Mesenchymal stem cell (in vitro differentiated cells and primary cell): ENCODE results near the gene SOX30.

Source experiments
- DNase-seq: peaks from one replicate; pipeline ENCODE4 v3.0.0-alpha.2; 2013
- H2AFZ ChIP-seq: one replicate; pipeline ENCODE4 v1.6.1; 2013; ENCODE audit warnings: low read depth, mild to moderate bottlenecking, control low read depth, inconsistent platforms, low read length, moderate library complexity
- H2AK5ac ChIP-seq: 2 replicates; pipeline ENCODE4 v1.6.1; 2013; ENCODE audit warnings: low read length, moderate library complexity, mild to moderate bottlenecking, inconsistent platforms; ENCODE audit not compliant: severe bottlenecking
- H2BK120ac ChIP-seq: one replicate; pipeline ENCODE4 v1.6.1; 2013; ENCODE audit warnings: low read depth, mild to moderate bottlenecking, inconsistent platforms, low read length, moderate library complexity
- H2BK12ac ChIP-seq, 2 experiments: one replicate each; pipeline ENCODE4 v1.6.1; 2013; ENCODE audit warnings: inconsistent platforms in 2 of 2, low read length in 2 of 2, mild to moderate bottlenecking in 2 of 2, moderate library complexity in 2 of 2, control low read depth in 1 of 2
- H2BK15ac ChIP-seq: one replicate; pipeline ENCODE4 v1.6.1; 2013; ENCODE audit warnings: mild to moderate bottlenecking, low read depth, inconsistent platforms; ENCODE audit not compliant: poor library complexity, severe bottlenecking
- H2BK5ac ChIP-seq: 2 replicates; pipeline ENCODE4 v1.6.1; 2013; ENCODE audit warnings: low read depth, mild to moderate bottlenecking, low read length, control low read depth, inconsistent platforms; ENCODE audit not compliant: poor library complexity, severe bottlenecking
- H3K14ac ChIP-seq, 2 experiments: one replicate each; pipeline ENCODE4 v1.6.1; 2013; ENCODE audit warnings: inconsistent platforms in 2 of 2, low read length in 2 of 2, control low read depth in 1 of 2, mild to moderate bottlenecking in 1 of 2, moderate library complexity in 1 of 2
- H3K18ac ChIP-seq, 2 experiments: one replicate each; pipeline ENCODE4 v1.6.1; 2013; ENCODE audit warnings: inconsistent platforms in 2 of 2, low read length in 2 of 2, control low read depth in 1 of 2, low read depth in 1 of 2, mild to moderate bottlenecking in 1 of 2
- H3K23ac ChIP-seq, 2 experiments: one replicate each; pipeline ENCODE4 v1.6.1; 2013; ENCODE audit warnings: inconsistent platforms in 2 of 2, low read length in 2 of 2, mild to moderate bottlenecking in 2 of 2, moderate library complexity in 2 of 2, control low read depth in 1 of 2
- H3K27ac ChIP-seq: 2 replicates; pipeline ENCODE4 v1.5.1; 2013; ENCODE audit warnings: mild to moderate bottlenecking, moderate library complexity, low read length, control low read depth, inconsistent platforms; ENCODE audit not compliant: poor library complexity, severe bottlenecking
- H3K27me3 ChIP-seq, 2 experiments: 2 replicates each; pipeline versions ENCODE4 v1.6.1 to v1.7.0; 2013; ENCODE audit warnings: low read length in 2 of 2, mild to moderate bottlenecking in 2 of 2, moderate library complexity in 2 of 2, control low read depth in 1 of 2, inconsistent platforms in 1 of 2; ENCODE audit not compliant: control insufficient read depth in 1 of 2, insufficient read depth in 1 of 2
- H3K36me3 ChIP-seq, 2 experiments: 2 replicates each; pipeline versions ENCODE4 v1.6.1 to v1.7.0; 2013; ENCODE audit warnings: low read length in 2 of 2, control low read depth in 1 of 2, inconsistent platforms in 1 of 2, low read depth in 1 of 2, mild to moderate bottlenecking in 1 of 2; ENCODE audit not compliant: insufficient read depth in 2 of 2, control insufficient read depth in 1 of 2
- H3K4ac ChIP-seq, 2 experiments: one replicate each; pipeline ENCODE4 v1.6.1; 2013; ENCODE audit warnings: inconsistent platforms in 2 of 2, low read length in 2 of 2, mild to moderate bottlenecking in 2 of 2, moderate library complexity in 2 of 2, control low read depth in 1 of 2, low read depth in 1 of 2
- H3K4me1 ChIP-seq: 2 replicates; pipeline ENCODE4 v1.6.1; 2013; ENCODE audit warnings: low read depth, low read length, control low read depth; ENCODE audit not compliant: control insufficient read depth, insufficient read depth
- H3K4me2 ChIP-seq: 2 replicates; pipeline ENCODE4 v1.6.1; 2013; ENCODE audit warnings: low read length, mild to moderate bottlenecking, inconsistent platforms; ENCODE audit not compliant: poor library complexity, severe bottlenecking
- H3K4me3 ChIP-seq, 2 experiments: 2 replicates each; pipeline versions ENCODE4 v1.5.1 to v1.7.0; 2013; ENCODE audit warnings: low read length in 2 of 2, mild to moderate bottlenecking in 2 of 2, control low read depth in 1 of 2, low read depth in 1 of 2; ENCODE audit not compliant: insufficient read depth in 1 of 2
- H3K79me1 ChIP-seq: replicated peaks from 2 replicates; pipeline ENCODE4 v1.6.1; 2013; ENCODE audit warnings: mild to moderate bottlenecking, control low read depth, low read length, inconsistent platforms; ENCODE audit not compliant: poor library complexity, severe bottlenecking
- H3K9ac ChIP-seq: 2 replicates; pipeline ENCODE4 v1.7.0; 2013; ENCODE audit warnings: mild to moderate bottlenecking, low read length, moderate library complexity
- H3K9me3 ChIP-seq: 2 replicates; pipeline ENCODE4 v1.7.0; 2013; ENCODE audit warnings: mild to moderate bottlenecking, low read length; ENCODE audit not compliant: control insufficient read depth
- H4K8ac ChIP-seq: one replicate; pipeline ENCODE4 v1.6.1; 2013; ENCODE audit warnings: inconsistent platforms, mild to moderate bottlenecking, low read length, moderate library complexity
- H4K91ac ChIP-seq: one replicate; pipeline ENCODE4 v1.6.1; 2013; ENCODE audit warnings: mild to moderate bottlenecking, low read length, inconsistent platforms
- WGBS: methylation state at CpG from one replicate; pipeline ENCODE4 v1.1.7; 2013; ENCODE audit warnings: mixed read lengths; 5-methylcytosine and 5-hydroxymethylcytosine counted together

SOX30 gene

DNA sequence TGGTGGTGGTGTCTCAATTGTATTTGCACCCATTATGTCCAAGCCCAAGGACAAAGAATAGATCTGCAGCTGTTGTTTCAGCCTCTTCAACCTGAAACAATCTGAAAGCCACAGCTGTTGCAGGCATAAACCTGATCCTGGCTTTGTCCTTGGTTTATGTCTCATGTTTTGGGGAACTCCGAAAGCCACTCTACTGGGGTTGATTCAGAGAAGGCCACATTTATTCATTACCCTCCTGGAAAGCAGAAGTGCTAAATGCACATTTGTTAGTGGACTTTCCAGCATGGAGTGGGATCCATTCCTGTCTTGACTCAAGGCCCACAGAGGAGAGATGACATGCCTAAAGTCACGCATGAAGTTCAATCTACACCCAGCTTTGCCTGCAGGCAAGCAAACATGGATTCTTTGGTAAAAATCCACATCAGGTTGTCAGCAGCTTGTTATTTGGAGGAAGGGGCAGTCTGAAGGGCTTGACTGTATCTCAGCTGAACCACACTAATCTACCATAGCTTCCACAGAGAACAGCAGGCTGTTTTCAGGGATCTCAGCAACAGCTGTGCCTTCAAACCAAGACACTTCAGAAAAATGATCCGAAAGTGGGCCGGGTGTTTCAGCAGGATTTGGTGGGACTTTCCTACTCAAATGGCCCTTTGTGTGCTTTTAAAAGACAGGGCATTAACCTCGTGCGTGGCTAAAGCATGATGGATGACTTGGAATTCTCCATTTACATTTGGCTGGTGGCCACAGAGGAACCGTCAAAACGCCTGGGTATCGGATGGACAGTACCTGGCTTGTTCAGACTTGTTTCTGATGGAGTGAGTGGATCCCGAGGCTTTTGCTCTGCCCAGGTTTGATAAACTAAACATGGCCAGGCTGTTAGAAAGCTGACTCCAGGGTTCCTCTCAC, 40.4 kb downstream of the SOX30 start:
- Histone ChIP-seq H2BK5ac (no peak overlapping the region), H3K4me2 (no peak overlapping the region), H3K36me3 (no peaks in the 10 kb centered on the region), H4K8ac (no peak overlapping the region), H3K27me3 (no peaks in the 10 kb centered on the region), H3K4me3 (no peak overlapping the region), H3K9ac (no peak overlapping the region), H3K23ac (no peak overlapping the region), H3K4ac (no peak overlapping the region), H2AFZ (no peak overlapping the region), H2AK5ac (no peak overlapping the region), H4K91ac (no peak overlapping the region), H3K14ac (no peak overlapping the region), H2BK12ac (no peak overlapping the region), H3K4me1 (peaks cover 3% of the 10 kb centered on the region), H2BK15ac (no peak overlapping the region), H3K79me1 (no peaks in the 10 kb centered on the region), H3K9me3 (no peaks in the 10 kb centered on the region), H3K27ac (no peak overlapping the region), H2BK120ac (no peak overlapping the region), H3K18ac (peak overlapping the region in 1 of 2 experiments; percentile 25)
- WGBS = 93% methylated on average over 10 of the region's 10 CpGs
- DNase-seq = no peak

DNA sequence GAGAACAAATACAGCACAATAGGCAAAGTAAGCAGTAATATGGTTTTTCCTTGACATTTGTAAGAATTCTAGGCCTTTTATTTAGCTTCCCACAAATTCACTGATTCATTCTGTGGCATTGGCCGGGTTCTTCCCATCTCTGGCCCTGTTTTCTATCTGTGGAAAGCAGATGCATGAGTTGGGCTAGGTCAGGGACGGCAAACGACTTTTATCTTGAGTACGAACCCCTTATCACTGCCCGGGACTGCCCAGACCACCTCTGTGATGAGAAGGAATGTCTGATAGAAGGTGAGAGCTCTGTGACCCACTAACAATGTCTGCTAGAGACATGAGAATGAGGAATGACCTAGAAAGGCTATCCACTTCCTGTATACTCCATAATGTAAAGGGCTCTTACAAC, 41.2 kb downstream of the SOX30 start:
- 63% methylated on average over 3 of the region's 5 CpGs for WGBS
- no peaks in the 10 kb centered on the region for H3K36me3 ChIP-seq
- H2BK120ac ChIP-seq = no peak overlapping the region
- H3K23ac ChIP-seq = no peak overlapping the region
- no peak overlapping the region for H4K91ac ChIP-seq
- no peak overlapping the region for H2AFZ ChIP-seq
- H3K14ac ChIP-seq = no peak overlapping the region
- H2BK5ac ChIP-seq = no peak overlapping the region
- no peak overlapping the region for H2AK5ac ChIP-seq
- H3K4me1 ChIP-seq = peaks cover 6% of the 10 kb centered on the region
- no peak for DNase-seq
- H2BK12ac ChIP-seq = no peak overlapping the region
- H3K4ac ChIP-seq = no peak overlapping the region
- H3K4me3 ChIP-seq = no peak overlapping the region
- H3K27ac ChIP-seq = no peak overlapping the region
- no peak overlapping the region for H2BK15ac ChIP-seq
- no peaks in the 10 kb centered on the region for H3K79me1 ChIP-seq
- no peaks in the 10 kb centered on the region for H3K9me3 ChIP-seq
- no peak overlapping the region for H3K9ac ChIP-seq
- no peak overlapping the region for H3K4me2 ChIP-seq
- no peak overlapping the region for H4K8ac ChIP-seq
- no peaks in the 10 kb centered on the region for H3K27me3 ChIP-seq
- H3K18ac ChIP-seq = no peak overlapping the region

DNA sequence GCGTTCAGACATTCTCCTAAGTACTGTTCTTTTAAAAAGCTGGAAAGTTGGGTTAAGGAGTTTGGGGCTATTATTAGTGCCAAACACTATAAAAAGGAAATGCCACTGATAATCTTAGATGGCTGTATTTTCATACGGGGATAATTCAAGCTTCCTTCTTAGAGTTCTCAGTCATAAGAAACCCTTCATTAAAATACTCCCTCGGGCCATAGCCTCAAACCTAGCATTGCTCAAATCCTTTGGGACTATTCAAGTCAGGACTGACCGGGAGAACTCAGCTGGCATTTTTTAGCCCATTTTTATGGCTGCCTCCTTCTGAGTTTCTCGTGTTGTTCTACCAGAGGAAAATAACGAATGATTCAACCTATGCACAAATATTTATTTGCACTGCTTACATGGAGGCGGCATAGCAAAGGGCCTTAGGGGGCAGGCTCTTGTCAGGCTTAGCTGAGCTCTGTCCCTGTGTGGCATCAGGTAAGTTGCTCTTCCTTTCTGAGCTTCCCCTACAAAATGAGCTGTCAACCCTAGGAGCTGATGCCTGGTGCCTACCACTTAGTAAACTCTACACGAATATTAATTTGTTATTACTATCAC, 43.2 kb downstream of the SOX30 start:
- no peak overlapping the region for H3K4me2 ChIP-seq
- H3K9me3 ChIP-seq = no peaks in the 10 kb centered on the region
- no peak overlapping the region for H3K4me3 ChIP-seq
- DNase-seq = no peak
- H4K91ac ChIP-seq = no peak overlapping the region
- no peaks in the 10 kb centered on the region for H3K36me3 ChIP-seq
- no peak overlapping the region for H3K23ac ChIP-seq
- no peaks in the 10 kb centered on the region for H3K27me3 ChIP-seq
- H2BK12ac ChIP-seq = no peak overlapping the region
- H3K9ac ChIP-seq = no peak overlapping the region
- no peak overlapping the region for H3K14ac ChIP-seq
- H2AFZ ChIP-seq = no peak overlapping the region
- no peak overlapping the region for H3K4ac ChIP-seq
- H4K8ac ChIP-seq = no peak overlapping the region
- H2BK120ac ChIP-seq = no peak overlapping the region
- peaks cover 7% of the 10 kb centered on the region for H3K4me1 ChIP-seq
- H2BK15ac ChIP-seq = no peak overlapping the region
- no peak overlapping the region for H2BK5ac ChIP-seq
- H3K27ac ChIP-seq = no peak overlapping the region
- 90% methylated on average over 7 of the region's 8 CpGs for WGBS
- no peak overlapping the region for H2AK5ac ChIP-seq
- H3K79me1 ChIP-seq = no peaks in the 10 kb centered on the region
- no peak overlapping the region for H3K18ac ChIP-seq

DNA sequence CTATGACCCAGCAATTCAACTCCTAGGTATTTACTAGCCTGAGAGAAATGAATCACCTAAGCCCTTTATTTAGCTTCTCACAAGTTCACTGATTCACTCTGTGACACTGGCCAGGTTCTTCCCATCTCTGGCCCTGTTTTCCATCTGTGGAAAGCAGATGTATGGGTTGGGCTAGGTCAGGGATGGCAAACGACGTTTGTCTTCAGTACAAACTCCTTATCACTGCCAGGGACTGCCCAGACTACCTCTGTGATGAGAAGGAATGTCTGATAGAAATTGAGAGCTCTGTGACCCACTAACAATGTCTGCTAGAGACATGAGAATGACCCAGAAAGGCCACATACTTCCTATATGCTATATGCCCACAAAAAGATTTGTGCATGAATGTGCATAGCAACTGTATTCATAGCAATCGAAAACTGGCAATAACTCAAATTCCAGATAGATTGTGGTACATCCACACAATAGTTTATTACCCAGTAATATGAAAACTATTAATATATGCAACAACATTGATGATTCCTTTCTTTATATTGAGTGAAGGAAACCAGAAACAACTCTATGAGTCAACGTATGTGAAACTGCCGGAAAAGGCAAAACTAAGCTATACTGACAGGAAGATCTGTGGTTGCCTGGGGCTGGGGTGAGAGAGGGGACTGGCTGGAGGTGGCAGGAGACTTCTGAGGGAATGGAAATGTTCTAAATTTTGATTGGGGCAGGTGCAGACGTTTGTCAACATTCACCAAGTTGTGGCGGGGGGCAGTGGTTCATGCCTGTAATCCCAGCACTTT, 44.7 kb downstream of the SOX30 start:
- no peak overlapping the region for H3K18ac ChIP-seq
- H3K27ac ChIP-seq = peak overlapping the region; percentile 7
- H3K79me1 ChIP-seq = no peaks in the 10 kb centered on the region
- H3K4ac ChIP-seq = no peak overlapping the region
- no peak overlapping the region for H4K91ac ChIP-seq
- no peak overlapping the region for H4K8ac ChIP-seq
- H2BK15ac ChIP-seq = no peak overlapping the region
- H3K4me2 ChIP-seq = no peak overlapping the region
- H3K36me3 ChIP-seq = no peaks in the 10 kb centered on the region
- no peaks in the 10 kb centered on the region for H3K27me3 ChIP-seq
- no peak overlapping the region for H2BK12ac ChIP-seq
- no peak overlapping the region for H3K14ac ChIP-seq
- H3K23ac ChIP-seq = no peak overlapping the region
- 53% methylated on average over 6 of the region's 7 CpGs for WGBS
- no peak overlapping the region for H3K4me3 ChIP-seq
- peaks cover 10% of the 10 kb centered on the region for H3K4me1 ChIP-seq
- no peaks in the 10 kb centered on the region for H3K9me3 ChIP-seq
- no peak overlapping the region for H2AFZ ChIP-seq
- peak overlapping the region; percentile 13 for H2AK5ac ChIP-seq
- no peak overlapping the region for H2BK5ac ChIP-seq
- no peak overlapping the region for H2BK120ac ChIP-seq
- H3K9ac ChIP-seq = peak overlapping the region; percentile 14
- peak; percentile 51 for DNase-seq
